Stimulated activated CD8-positive, alpha-beta memory T cell treated with anti-CD3 and anti-CD28 coated beads, Interleukin-7, amount 100 ng/mL, for 4 hours (primary cell): ENCODE measurements around the gene L3MBTL4.
"Not testable (repeated sequence)": the region's sequence is repeated elsewhere in the genome, so short reads cannot be mapped to it uniquely, and the experiment has no call there.

ENCODE experiments used
- DNase-seq, 2 donors: peaks; one replicate each; pipeline ENCODE4 v3.0.0-alpha.2; 2020; ENCODE audit warnings: low read depth in 2 of 2

The L3MBTL4 gene

DNA sequence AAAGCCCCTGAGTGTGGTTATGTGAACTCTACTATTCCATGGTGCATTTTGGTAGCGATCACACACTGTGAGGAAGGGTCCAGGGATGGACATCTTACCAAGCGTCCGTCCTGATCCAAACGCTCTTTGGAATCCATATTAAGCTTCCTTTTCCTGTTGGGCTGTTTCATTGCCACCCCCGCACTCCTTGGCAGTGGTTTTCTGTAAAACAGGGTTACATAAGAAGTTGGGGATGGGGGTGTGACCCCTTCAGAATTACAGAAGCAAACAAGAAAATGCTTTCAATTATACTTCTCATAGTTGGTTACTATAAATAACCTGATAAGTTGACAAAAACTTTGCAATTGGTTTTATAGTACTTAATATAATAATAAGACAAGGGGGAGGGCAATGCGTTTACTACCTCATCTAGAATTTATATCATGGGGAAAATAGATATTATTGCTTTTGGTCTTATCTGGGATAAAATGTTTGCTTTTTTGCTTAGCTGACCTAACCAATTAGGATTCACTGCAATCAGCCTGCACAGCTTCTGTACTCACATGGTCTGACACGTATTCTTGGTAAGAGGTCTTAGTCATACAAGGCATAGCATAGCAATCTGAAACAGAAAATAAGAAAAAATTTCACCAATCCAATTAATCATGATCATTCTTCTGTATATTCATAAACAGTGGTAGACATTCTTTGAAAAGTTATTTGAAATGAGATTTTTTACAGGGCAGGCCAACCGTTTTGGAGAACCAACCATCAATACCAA, 103.1 kb downstream of the L3MBTL4 start:
- no peak for DNase-seq

DNA sequence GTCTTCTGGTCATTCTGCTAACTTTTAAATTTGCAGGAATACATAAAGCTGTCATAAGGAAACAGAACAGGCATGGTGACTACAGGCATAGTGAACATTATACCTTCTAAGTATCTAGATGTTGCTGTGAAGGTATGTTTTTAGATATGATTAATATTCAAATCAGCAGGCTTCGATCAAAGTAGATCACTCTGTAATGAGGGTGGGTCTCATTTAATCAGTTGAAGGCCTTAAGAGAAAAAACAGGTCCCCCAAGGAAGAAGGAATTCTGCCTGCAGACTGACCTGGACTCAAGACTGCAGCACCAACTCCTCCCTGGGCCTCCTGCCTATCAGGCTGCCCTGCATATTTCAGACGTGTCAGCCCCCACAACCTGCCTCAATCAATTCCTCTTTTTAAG, 104.0 kb downstream of the L3MBTL4 start:
- DNase-seq = no peak

DNA sequence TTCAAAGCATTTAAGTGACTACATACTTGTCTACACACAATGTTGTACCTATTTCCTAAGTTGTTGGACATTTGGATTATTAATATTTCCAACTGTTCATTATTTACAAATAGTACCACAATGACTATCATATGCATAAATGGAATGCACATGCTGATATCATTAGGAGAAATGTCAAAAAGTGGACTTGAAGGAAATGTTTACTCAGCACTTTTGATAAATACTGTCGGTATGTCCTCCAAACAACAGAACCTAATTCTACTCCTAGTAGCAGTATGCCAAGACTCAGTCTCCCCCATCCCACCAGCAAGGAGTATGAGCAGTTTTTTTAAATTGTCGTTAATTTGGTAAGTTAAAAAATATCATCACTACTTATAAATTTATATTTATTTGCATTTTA, 116.8 kb downstream of the L3MBTL4 start:
- no peak for DNase-seq

DNA sequence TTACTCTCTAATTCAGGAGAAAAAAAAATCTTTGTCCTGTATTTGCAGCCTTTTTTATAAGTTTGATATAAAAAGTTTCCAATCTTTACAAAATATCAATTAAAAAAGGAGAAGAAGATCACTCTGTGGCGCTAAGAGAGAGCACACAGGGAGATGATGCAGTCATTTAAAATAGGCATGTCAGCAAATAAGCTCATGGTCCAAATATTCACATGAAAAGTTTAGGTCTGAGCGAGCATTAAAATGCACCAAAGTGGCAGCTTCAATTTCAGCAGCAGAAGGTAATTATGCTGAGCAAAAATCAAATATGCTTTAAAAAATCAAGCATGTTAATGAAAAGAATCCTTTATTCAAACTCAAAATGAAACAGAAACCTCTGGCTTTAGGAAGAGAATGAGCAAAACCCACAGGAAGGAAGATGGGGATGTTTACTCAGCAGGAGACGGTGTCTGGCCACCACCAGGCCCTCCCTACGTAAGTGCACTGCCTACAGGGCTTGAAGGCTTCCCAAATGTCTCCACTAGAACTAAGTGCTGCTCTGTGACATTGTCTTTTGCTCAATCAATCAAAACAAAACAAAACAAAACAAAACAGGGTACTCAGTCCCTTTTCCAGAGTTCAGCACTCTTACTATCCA, 120.4 kb downstream of the L3MBTL4 start:
- no peak for DNase-seq

DNA sequence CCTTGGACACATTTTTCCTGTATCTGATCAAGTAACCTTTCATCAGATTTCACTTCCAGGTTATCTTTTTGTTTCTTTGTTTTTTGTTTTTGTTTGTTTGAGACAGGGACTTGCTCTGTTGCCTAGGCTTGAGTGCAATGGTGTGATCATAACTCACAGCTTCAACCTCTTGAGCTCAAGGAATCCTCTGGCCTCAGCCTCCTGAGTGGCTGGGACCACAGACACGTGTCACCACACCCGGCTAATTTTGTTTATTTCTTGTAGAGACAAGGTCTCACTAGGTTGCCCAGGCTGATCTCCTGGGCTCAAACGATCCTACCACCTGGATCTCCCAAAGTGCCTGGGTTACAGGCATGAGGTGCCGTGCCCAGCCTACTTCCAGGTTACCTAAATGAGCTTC, 124.9 kb downstream of the L3MBTL4 start:
- DNase-seq = no peak

DNA sequence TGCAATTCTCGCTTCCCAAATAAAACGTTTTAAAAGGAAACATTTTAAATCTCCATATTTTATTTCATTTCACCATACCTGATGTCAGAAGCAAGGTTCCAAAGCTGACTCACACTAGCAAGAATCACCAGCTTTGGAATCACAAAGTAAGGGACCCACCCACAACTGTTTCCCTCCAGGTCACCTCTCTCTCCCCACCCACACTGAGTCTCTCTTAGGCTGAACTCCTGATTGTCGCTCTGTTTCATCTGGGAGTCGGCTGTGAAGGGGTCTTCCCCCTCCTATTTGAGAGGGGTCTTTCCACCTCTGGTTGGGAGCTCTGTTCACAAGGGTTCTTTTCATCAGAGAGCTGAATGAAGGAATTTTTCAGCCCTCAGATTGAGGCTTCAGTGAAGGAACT, 128.1 kb downstream of the L3MBTL4 start:
- DNase-seq = no peak

DNA sequence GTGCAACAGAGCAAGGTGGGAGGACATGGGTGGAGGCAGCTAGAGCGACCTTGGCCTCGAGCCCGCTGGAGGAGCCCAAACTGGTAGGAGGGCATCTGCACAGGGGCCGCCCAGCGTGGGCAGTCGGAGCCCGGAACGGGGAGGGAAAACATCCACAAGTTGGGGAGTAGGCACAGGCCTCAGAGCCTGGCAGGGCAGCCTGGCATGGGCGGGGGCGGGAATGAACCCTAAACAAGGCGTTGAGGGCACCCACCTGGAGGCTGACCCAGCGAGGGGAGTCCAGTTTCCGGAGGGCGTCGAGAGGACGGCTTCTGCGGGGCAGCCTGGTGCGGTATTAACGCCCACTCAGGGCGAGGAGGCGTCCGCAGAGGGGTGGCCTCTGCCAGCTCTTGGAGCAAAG, 129.9 kb downstream of the L3MBTL4 start:
- DNase-seq = no peak

DNA sequence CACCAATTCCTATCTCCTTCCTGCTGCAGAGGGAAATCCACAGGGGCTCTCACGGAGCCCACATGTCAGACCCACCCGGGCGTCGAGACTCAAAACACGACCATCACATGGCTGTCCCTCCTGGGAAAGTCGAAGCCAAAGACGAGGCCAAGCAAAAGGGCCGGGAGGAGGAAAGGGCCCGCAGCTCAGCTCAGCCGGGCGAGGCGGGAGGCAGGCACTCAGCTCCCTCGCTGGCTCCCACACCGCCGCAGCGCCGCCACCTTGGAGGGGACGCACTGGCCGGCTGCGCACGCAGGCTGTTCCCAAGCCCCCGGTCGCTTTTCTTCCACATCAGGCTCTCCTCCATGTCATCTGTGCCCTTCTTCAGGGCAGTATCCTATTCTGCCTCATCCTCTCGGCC, 130.4 kb downstream of the L3MBTL4 start:
- no peak for DNase-seq

DNA sequence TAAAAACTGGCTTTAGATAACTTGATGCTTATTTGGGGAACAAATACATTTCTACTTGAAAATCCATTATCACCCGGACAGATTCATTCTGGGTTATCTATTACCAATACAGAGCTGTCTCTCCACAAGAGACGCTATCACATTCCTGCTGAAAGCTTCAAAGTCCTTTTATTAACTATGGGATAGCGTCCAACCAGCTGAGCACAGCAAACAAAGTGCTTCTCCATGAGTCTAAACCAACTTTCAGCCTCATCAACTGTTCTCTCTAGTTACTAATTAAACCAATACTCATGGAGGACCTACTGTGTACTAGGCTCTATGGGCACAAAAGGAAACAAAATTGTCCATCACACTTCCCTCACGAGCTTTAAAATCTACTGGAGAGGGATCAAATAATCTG, 132.8 kb downstream of the L3MBTL4 start:
- DNase-seq = no peak

DNA sequence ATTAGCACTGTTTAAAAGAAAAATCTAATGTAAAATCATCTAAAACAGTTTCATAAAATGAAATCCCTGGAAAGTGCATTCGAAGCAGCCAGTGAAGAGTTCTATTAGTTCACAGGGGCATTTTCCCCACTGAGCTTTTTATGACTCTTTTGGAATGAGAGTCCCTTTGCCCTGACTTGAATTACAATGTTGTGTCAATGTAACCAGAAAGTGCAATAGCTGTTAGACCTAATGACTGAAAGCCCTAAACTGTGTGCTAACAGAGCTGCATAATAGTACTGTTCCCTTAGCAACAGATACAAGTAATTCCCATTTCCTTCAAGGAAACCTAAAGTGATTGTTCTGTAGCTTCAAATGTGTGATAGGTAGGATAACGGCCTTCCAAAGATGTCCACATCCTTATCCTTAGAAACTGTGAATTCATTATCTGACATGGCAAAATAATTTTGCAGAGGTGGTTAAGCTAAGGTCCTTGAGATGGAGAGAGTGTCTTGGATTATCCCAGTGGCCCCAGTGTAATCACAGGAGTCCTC, 134.4 kb downstream of the L3MBTL4 start:
- no peak for DNase-seq

DNA sequence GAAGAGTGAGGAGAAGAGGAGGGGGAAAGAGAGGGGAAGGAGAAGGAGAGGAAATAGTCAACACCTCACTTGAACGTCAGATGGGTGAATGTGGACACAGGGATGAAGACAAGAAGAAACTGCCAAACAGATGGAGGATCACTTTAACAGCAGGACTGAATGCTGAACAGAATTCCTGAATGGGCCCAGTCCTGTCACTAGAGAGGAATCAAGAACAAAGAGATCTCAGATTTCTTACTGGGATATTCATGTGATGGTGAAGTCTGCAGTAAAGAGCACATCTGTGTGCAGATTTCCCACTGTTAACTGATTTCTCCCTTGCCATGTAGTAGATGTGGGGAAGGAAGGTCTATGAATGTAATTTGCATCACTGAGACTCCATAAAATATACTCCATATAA, 135.4 kb downstream of the L3MBTL4 start:
- no peak for DNase-seq

DNA sequence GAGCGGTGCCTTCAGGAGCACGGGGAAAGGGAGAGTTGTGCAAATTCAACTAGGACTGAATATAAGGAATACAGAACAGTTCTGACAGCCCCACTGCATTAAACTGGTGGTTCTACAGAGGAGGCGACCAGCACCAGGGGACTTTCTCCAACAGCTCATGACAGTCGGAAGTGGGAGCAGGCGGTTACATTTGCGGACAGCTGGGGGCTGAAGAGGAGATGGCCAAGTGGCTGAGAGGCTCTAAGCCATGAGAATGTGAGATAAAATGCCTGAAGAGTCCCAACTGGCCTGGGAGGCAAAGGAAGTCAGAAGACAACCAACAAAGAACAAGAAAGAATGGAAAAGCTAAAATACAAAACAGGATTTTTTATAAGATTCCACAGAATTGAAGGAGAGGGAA, 141.3 kb downstream of the L3MBTL4 start:
- no peak for DNase-seq

DNA sequence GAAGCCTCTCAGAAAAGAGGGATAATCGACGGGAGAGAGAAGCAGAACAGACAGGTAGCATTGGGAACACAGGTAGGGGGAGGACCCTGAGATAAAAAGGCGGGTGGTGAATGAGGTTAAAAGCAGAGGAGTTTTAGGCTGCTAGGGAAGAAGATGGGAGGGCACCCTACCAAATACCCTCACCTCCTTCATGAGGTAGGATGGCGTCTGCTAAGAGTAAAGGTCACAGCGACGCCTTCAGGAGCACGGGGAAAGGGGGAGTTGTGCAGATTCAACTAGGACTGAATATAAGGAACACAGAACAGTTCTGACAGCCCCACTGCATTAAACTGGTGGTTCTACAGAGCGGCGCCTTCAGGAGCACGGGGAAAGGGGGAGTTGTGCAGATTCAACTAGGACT, 142.6 kb downstream of the L3MBTL4 start:
- not testable (repeated sequence) for DNase-seq

DNA sequence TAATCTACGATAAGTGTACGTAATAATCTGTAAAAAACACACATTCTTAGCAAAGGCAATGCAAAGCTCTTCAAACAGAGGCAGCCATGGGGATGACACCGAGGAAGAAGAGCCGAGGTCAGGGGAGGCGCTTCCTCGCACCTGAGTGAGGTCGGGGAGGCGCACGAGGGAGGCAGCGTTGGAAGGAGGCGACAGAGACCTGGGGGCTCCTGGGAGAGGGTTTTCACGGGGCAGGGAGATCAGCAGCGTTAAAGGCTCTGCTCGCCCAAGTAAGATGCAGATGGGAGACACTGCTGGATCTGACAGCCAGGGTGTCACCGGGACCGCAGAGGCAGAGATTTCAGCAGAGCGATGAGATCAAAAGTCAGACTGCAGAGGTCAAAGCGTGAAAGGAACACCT, 143.1 kb downstream of the L3MBTL4 start:
- DNase-seq = no peak

DNA sequence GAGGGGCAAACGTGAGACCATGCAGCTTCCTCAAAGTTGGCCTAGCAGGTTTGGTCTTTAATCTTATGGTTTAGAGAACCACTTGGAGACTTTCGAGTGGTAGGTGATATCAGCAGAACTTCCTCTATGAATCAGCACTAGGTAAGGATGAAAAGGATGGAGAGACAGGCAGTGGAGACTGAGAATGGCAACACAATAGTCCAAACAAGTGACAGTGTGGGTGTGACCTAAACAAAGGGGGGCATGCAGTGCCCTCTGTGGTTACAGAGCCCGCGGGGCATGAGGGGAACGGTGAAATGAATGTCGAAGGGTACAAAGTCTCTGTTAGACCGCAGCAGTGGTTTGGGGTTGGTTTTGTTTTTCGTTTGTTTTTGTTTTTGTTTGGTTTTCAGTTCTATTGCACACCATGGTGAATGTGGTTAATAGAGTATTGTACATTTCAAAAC, 143.9 kb downstream of the L3MBTL4 start:
- DNase-seq = peak in 1 of 2 donors; percentile 2

DNA sequence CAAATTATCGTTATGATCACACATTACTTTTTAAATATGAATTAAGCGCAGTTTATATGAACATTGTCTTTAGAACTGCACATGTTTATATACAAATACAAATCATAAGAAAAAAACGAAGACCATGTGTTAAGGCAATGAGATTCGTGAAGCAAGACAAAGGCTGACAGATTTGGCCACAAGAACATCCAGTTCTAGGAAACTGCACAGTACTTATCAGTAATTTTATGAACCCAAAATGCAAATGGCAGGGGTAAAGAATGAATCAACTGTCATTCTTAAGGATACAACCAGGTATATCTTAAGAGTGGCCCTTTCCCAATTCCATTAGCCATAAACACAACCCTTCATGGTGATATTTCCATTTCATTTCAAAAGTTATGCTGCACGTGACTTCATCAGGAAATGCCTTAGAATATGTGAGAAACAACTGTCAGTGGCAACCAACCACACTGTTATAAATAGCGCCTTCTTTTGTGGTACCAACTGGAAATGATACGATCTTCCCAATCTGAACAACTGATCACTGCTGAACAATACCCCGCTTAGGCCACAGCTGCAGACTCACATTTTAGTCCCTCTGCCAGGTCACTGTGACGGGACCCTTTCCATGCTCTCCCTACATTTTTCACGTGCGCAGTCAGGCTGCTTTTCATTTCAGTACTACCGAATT, 144.9 kb downstream of the L3MBTL4 start:
- peak in 1 of 2 donors; percentile 0 for DNase-seq

DNA sequence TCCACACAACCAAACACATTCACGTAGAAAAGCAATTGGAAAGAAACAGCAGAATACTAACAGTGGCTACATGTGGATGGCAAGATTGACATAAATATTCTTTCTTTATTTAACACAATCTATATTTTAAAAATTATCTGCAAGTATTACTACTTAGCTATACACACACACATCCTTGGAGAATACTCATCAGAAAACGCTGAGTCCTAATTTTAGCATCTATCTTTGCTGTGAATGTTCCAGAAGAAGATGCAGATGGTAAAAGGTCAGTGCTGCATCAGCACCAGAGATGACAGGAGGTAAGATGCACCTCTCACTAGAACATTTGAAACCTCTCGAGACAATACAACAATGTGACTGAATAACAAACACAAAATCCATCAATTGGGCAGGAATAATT, 148.5 kb downstream of the L3MBTL4 start:
- DNase-seq = no peak

DNA sequence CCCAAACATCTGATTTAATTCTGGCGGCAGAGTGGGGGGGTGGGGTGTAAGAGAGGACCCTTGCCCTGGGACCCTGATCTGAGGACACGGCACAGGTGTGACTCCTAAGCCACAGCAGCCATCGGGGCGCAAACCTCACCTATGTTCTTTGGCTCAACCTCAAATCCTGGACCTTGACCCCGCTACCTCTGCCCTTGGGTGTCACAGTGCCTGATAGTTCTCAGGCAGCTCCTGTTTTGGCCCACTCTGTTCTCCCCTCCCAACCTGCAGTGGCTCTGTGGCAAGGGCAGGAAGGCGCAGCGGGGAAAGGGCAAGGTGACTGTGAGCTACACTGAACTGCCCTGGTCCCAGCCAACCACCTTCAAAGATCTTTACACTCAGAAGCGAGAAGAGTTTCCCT, 152.8 kb downstream of the L3MBTL4 start:
- no peak for DNase-seq

DNA sequence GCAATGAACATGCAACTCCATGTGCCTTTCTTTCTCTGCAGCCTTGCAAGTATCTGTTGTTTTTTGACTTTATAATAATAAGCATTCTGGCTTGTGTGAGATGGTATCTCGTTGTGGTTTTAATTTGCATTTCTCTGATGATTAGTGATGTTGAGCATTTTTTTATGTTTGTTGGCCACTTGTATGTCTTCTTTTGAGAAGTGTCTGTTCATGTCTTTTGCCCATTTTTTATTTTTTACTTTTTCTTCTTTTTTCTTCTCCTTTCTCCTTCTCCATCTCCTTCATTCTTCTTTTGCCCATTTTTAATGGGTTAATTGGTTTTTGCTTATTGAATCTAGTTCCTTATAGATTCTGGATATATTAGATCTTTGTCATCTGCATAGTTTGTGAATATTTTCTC, 155.4 kb downstream of the L3MBTL4 start:
- DNase-seq = not testable (repeated sequence)

DNA sequence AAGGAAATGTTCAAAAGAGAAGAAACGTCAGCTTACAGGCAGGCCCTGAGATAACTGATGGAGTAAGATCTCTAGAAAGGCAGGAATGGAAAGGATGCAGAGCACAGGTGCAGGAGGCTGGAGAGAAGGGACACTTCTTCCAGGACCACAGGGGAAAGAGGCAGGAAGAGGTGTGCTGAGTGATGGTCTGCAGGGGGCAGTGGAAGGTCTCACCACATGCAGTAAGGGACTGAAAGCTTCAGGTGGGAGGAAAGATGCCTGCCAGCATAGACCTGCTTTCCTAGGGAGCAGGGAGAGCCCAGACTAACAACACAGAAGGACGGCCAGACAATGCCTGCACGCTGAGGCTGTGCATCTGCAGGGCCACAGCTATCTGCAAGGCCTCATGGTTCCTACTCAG, 156.8 kb downstream of the L3MBTL4 start:
- DNase-seq = no peak

DNA sequence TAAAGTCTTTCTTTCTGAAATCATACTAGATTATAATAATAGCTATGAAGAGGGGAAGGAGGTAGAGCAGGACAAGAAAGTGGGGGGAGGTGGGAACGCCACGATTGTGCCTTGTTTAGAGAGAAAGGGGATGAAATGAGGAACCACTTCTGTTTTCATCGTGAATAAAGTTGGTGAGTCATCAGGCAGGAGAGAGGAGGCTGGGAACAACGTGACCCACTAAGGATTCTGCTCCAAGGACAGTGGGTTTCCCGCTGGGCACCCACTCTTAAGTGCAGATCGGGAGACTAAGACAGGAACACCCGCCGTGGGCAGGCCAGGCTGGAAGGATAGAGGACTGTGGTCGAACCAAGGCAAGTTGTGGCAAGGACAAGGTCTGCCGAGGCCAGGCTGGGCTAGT, 158.2 kb downstream of the L3MBTL4 start:
- DNase-seq = no peak

DNA sequence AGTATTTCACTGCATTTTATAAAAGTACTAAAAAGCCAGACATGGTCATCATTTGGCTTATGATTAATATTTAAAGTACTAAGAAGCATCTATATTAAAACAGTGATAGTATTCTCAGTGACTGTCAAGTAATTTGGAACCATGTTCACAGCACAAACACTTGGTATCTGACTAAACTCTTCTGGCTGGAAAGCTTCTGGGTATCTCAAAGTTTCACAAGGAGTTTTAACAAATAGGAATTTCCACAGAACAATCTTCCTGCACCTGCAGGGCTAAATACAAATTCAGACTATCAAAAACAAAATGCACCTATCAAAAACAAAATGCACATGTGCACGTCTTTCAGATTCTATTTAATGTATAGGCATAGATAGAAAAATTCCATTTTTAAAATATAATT, 158.8 kb downstream of the L3MBTL4 start:
- no peak for DNase-seq
